Measurements from ENCODE around the gene ADIPOR1.
"Not testable (repeated sequence)": the region's sequence is repeated elsewhere in the genome, so short reads cannot be mapped to it uniquely, and the experiment has no call there.

ADIPOR1 gene

GRCh38 chr1:202951437-202951836 is 6.7 kb downstream of the ADIPOR1 start:
- no peak for TF ChIP-seq CTCF (IDR thresholded peaks at IDR 0.05)
- no peak for TF ChIP-seq ZFX (IDR thresholded peaks at IDR 0.05; ENCODE audit: borderline replicate concordance)
- no peak overlapping the region for H3K27ac ChIP-seq

GRCh38 chr1:202945483-202945882 is 12.6 kb downstream of the ADIPOR1 start:
- no peak overlapping the region for H3K27ac ChIP-seq
- no peak for TF ChIP-seq ZFX (IDR thresholded peaks at IDR 0.05; ENCODE audit: borderline replicate concordance)

- no peak overlapping the region for H3K27ac ChIP-seq
- TF ChIP-seq CTCF (IDR thresholded peaks at IDR 0.05) (no peak), ZFX (IDR thresholded peaks at IDR 0.05; ENCODE audit: borderline replicate concordance) (no peak)
Observed at GRCh38 chr1:202944438-202944921, 13.6 kb downstream of the ADIPOR1 start.

- TF ChIP-seq CTCF (IDR thresholded peaks at IDR 0.05) (no peak), ZFX (IDR thresholded peaks at IDR 0.05; ENCODE audit: borderline replicate concordance) (no peak)
- H3K27ac ChIP-seq = no peak overlapping the region
Observed at GRCh38 chr1:202942426-202942825, 15.7 kb downstream of the ADIPOR1 start.

GRCh38 chr1:202941372-202941771 is 16.7 kb downstream of the ADIPOR1 start:
- TF ChIP-seq CTCF (IDR thresholded peaks at IDR 0.05) (no peak), ZFX (IDR thresholded peaks at IDR 0.05; ENCODE audit: borderline replicate concordance) (no peak)
- H3K27ac ChIP-seq = no peak overlapping the region

- TF ChIP-seq ZFX (IDR thresholded peaks at IDR 0.05; ENCODE audit: borderline replicate concordance) (no peak), CTCF (IDR thresholded peaks at IDR 0.05) (no peak)
Observed at GRCh38 chr1:202940561-202940960, 17.6 kb downstream of the ADIPOR1 start.

GRCh38 chr1:202938287-202938925 is 19.7 kb downstream of the ADIPOR1 start:
- no peak for TF ChIP-seq ZFX (IDR thresholded peaks at IDR 0.05; ENCODE audit: borderline replicate concordance)
- TF ChIP-seq CTCF (IDR thresholded peaks at IDR 0.05) = no peak
- H3K27ac ChIP-seq = no peak overlapping the region

More at GRCh38 chr1:202940561-202940960, 17.6 kb downstream of the ADIPOR1 start:
- H3K27ac ChIP-seq = no peak overlapping the region

GRCh38 chr1:202936409-202936808 is 21.7 kb downstream of the ADIPOR1 start:
- not testable (repeated sequence) for H3K27ac ChIP-seq
